SJCRH30 (cell line): ENCODE results near the gene BLVRA. TPM values are rescaled to one million over a fixed set of nuclear protein-coding genes. Genes with fewer than 3 reads are reported as not detected.
"Not testable (repeated sequence)": the region's sequence is repeated elsewhere in the genome, so short reads cannot be mapped to it uniquely, and the experiment has no call there.

ENCODE experiments used
- DNase-seq, 2 experiments: peaks; one replicate each; pipeline ENCODE4 v3.0.0-alpha.2; 2015 to 2020
- H3K27ac ChIP-seq: fragments of 250-450 bp; sonication (Bioruptor Pico); 2 replicates; pipeline ENCODE4 v1.5.1; 2020; ENCODE audit warnings: mild to moderate bottlenecking, moderate library complexity
- H3K27me3 ChIP-seq: fragments of 250-450 bp; sonication (Bioruptor Pico); 2 replicates; pipeline ENCODE4 v1.5.1; 2020; ENCODE audit warnings: mild to moderate bottlenecking, moderate library complexity
- H3K36me3 ChIP-seq: fragments of 250-450 bp; sonication (Bioruptor Pico); 2 replicates; pipeline ENCODE4 v1.5.1; 2020; ENCODE audit warnings: mild to moderate bottlenecking, moderate library complexity
- H3K4me1 ChIP-seq: fragments of 250-450 bp; sonication (Bioruptor Pico); 2 replicates; pipeline ENCODE4 v1.5.1; 2020; ENCODE audit warnings: mild to moderate bottlenecking, moderate library complexity
- H3K4me3 ChIP-seq: fragments of 250-450 bp; sonication (Bioruptor Pico); 2 replicates; pipeline ENCODE4 v1.5.1; 2020; ENCODE audit warnings: mild to moderate bottlenecking, moderate library complexity
- H3K9me3 ChIP-seq: fragments of 250-450 bp; sonication (Bioruptor Pico); replicated peaks from 2 replicates; pipeline ENCODE4 v1.5.1; 2020; ENCODE audit warnings: mild to moderate bottlenecking, moderate library complexity
- total RNA-seq: library from RNA; depleted of rRNA; stranded (reverse); fragments of >200 nt; shearing (Covaris generic); gene quantifications from 2 replicates; pipeline ENCODE4 v1.2.3, GENCODE V29; 2014

Gene BLVRA
- total RNA-seq, 1 experiment from 2014 or later, result 42.8 TPM

DNA sequence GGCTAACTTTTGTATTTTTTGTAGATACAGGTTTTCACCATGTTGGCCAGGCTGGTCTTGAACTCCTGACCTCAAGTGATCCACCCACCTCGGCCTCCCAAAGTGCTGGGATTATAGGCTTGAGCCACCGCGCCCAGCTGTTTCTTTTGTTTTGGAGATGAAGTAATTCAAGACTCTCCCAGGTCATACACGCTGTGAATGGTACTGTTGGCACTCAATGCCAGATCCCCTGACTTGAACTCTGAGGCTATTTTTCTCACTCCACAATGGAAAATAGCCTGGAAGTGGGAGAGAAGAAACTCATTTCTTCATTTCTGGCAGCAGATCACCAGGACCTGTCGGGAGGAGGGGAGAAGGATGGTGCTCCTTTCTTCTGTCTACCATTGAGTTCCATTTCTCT is 32.4 kb downstream of the BLVRA start:
- H3K4me1 ChIP-seq, result no peaks in the 10 kb centered on the region
- H3K27ac ChIP-seq, result no peak overlapping the region
- no peaks in the 10 kb centered on the region for H3K9me3 ChIP-seq
- peaks cover 13% of the 10 kb centered on the region; the same call in 1 of the 2 replicates for H3K36me3 ChIP-seq
- H3K27me3 ChIP-seq, result no peaks in the 10 kb centered on the region
- no peak overlapping the region for H3K4me3 ChIP-seq
- DNase-seq, result no peak

DNA sequence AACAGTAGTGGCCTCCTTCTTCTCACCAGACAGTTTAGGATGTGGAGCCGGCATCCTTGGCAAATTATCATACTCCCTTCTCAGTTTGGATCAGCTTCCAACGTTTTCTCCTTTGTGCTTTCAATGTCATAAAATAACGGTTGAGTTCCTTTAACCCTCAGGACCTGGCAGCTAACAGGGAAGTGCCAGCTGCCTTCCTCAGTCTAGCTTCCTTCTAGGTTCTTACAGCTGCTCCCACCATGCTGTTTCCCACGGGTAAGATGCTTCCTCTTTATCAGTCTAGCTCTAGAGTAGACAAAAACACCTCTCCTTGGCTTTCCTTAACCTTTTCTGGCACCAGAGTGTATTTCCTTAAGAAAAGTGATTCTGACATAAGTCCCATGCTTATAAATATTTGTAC is 33.2 kb downstream of the BLVRA start:
- H3K27ac ChIP-seq, result no peak overlapping the region
- H3K36me3 ChIP-seq, result peaks cover 13% of the 10 kb centered on the region; the same call in 1 of the 2 replicates
- H3K9me3 ChIP-seq, result no peaks in the 10 kb centered on the region
- H3K4me3 ChIP-seq, result no peak overlapping the region
- H3K27me3 ChIP-seq, result no peaks in the 10 kb centered on the region
- no peak for DNase-seq
- H3K4me1 ChIP-seq, result no peaks in the 10 kb centered on the region

DNA sequence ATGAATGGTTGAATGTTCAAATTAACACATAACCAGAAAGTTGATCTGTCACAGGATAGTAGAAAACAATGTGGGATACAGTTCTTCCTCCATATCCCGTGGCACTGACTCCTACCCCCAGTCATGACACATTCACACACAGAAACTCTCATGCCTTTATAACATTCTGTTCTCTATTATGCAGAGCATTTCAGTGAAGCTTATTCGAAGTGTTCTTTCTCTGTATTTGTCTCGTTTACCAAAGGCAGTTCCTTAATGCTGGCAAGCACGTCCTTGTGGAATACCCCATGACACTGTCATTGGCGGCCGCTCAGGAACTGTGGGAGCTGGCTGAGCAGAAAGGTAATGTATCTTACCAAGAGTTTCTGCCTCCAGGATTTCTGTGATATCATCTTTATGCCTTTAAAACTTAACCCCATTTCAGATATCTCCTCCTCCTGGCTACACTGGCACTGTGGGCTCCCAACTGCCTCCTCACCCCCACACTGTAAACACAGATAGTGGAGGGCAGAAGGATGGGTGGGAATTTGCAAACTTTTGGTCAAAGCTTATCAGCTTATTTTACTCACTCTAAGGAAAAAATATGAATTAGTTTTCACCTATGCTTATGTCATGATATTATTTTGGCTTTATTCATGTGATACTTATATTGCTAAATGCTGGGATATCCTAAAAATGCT is 34.1 kb downstream of the BLVRA start:
- no peak for DNase-seq
- Histone ChIP-seq H3K4me1 (no peaks in the 10 kb centered on the region), H3K27me3 (no peaks in the 10 kb centered on the region), H3K9me3 (no peaks in the 10 kb centered on the region), H3K36me3 (peaks cover 13% of the 10 kb centered on the region; the same call in 1 of the 2 replicates), H3K4me3 (no peak overlapping the region), H3K27ac (no peak overlapping the region)

DNA sequence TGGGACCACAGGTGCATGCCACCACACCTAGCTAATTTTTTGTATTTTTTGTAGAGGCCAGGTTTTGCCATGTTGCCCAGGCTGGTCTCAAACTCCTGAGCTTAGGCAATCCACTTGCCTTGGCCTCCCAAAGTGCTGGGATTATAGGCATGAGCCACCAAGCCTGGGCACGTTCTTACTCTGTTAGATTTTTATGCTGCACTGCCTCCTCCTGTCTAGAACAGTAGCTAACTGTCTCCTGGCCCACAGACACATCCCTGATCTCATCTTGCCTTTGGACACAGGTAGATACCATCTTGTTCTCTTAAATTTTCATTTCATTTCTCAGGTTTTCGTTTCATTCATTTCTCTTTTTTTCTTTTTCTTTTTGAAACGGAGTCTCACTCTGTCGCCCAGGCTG is 41.1 kb downstream of the BLVRA start:
- DNase-seq, result no peak

DNA sequence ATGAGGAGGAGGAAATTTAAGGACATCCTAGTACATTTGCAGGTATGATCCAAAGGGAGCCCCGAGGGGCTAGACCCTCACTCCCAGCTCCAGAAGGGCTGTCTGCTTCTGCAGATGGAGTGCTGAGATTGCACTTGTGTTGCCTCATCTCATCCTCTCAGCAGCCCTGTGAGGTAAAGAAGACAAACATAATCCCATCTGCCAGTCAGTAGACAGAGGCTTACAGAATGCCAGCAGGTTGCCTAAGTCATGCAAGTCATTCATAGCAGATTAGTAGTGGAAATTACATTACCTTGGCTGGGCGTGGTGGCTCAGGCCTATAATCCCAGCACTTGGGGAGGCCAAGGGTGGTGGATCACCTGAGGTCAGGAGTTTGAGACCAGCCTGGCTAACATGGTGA is 45.4 kb downstream of the BLVRA start:
- H3K27ac ChIP-seq, result no peak overlapping the region
- no peak for DNase-seq
- H3K4me3 ChIP-seq, result no peak overlapping the region
- H3K4me1 ChIP-seq, result no peaks in the 10 kb centered on the region
- H3K36me3 ChIP-seq, result peaks cover 8% of the 10 kb centered on the region; the same call in 1 of the 2 replicates
- no peaks in the 10 kb centered on the region for H3K27me3 ChIP-seq
- H3K9me3 ChIP-seq, result no peaks in the 10 kb centered on the region

More for the DNA sequence above, 41.1 kb downstream of the BLVRA start:
- no peak overlapping the region for H3K4me3 ChIP-seq
- peaks cover 8% of the 10 kb centered on the region; the same call in 1 of the 2 replicates for H3K36me3 ChIP-seq
- no peaks in the 10 kb centered on the region for H3K4me1 ChIP-seq
- no peak overlapping the region for H3K27ac ChIP-seq
- no peaks in the 10 kb centered on the region for H3K27me3 ChIP-seq
- no peaks in the 10 kb centered on the region for H3K9me3 ChIP-seq

DNA sequence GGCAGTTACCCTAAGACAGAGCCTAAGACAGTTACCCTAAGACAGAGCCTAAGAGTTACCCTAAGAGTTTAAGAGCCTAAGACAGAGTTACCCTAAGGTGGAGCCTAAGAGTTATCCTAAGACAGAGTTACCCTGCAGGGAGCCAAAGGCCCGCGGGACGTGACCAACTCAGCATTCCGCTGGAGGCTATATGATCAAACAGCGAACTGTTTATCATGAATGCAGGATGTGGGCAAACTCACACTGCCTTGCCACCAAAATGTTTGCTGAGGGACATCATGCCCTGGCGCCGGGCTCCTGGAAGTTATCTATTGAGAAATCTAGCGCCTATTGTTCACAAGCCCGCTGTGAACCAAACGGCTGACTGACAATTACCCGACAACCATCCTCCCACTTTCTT is 49.9 kb downstream of the BLVRA start:
- Histone ChIP-seq H3K27me3 (no peaks in the 10 kb centered on the region), H3K36me3 (peaks cover 4% of the 10 kb centered on the region; the same call in 1 of the 2 replicates), H3K4me1 (no peaks in the 10 kb centered on the region), H3K4me3 (no peak overlapping the region), H3K9me3 (no peaks in the 10 kb centered on the region), H3K27ac (no peak overlapping the region)
- no peak for DNase-seq

DNA sequence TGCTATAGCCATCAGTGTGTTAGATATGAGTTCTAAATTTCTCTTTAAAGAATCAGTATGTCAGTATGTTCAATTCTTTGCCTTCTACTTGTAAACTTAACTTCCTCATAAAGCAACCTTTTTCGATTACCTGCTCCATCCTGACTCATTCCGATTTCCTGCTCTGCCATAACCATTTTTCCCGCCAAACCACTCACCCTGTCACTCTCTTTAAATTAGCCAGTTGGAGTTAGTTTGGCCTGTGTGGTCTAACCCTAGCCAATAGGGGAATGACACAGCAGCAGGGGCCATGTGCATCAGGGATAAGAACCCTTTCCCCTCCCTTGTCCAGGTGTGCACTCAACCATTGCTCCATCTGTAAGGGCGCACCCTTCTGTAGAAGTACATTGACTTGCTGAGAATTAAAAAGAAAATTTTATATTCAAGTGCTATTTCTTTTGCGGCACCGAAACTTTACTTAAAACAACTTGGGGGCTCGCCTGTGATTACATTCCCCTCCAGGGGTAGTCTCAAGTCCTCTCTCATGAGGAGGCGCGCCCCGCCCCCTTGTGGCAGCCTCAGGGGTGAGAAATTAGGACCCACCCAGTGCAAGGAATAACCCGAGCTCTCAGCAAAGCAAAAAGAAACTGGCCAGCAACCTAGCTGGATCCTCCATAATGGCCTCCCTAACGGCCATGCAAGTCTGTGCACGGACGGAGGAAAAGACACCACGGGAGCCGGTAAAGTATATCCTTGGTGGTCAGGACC is 51.9 kb downstream of the BLVRA start:
- peak; percentile 51 to 59 for DNase-seq

DNA sequence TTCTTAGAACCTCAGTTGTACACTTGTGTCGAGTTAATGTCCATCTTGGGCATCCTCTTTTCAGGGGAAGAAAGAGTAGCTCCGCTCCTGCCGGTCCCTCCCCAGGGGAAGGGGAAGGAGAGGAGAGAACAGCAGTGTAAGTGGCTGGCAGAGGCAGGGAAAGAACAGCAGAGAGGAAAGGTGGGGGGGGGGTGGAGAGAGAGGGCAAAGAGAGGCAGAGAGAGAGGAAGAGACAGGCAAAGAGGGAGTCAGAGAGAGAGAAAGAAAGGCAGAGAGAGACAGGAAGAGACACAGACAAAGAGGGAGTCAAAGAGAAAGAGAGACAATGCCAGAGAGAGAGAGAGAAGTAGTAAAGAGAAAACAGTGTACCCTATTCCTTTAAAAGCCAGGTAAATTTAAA is 56.9 kb downstream of the BLVRA start:
- Histone ChIP-seq H3K4me1 (no peaks in the 10 kb centered on the region), H3K4me3 (no peak overlapping the region), H3K27ac (no peak overlapping the region), H3K9me3 (no peaks in the 10 kb centered on the region), H3K36me3 (no peaks in the 10 kb centered on the region), H3K27me3 (no peaks in the 10 kb centered on the region)
- DNase-seq, result no peak

More for the DNA sequence above, 51.9 kb downstream of the BLVRA start:
- H3K36me3 ChIP-seq, H3K27me3 ChIP-seq, H3K27ac ChIP-seq, H3K4me1 ChIP-seq, H3K9me3 ChIP-seq, H3K4me3 ChIP-seq: not testable (repeated sequence)

DNA sequence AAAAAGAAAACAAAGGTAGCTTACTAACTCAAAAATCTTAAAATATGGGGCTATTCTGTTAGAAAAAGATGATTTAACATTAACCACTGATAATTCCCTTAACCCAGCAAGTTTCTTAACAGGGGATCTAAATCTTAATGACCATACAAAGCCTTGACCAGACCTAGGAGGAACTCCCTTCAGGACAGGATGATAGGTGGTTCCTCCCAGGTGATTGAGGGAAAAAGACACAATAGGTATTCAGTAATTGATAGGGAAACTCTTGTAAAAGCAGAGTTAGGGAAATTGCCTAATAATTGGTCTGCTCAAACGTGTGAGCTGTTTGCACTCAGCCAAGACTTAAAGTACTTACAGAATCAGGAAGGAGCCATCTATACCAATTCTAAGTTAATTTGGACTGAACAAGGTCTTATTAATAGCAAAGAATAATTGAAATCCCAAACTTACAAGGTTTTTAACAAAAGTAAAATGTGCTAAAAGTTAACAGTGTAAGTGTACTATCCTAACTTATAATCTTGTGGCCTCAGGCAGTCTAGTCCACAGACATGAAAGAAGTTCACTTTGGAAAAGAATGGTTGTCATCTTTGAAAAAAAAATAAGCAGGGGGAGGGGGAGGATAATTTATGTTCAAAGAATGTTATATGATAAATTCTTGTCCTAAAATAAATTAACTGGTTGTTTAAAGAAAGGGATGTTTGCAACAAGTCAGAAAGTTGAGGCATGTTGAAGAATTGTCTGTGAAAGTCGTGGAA is 57.7 kb downstream of the BLVRA start:
- H3K27ac ChIP-seq, H3K4me3 ChIP-seq, DNase-seq, H3K9me3 ChIP-seq, H3K36me3 ChIP-seq, H3K4me1 ChIP-seq, H3K27me3 ChIP-seq: not testable (repeated sequence)

DNA sequence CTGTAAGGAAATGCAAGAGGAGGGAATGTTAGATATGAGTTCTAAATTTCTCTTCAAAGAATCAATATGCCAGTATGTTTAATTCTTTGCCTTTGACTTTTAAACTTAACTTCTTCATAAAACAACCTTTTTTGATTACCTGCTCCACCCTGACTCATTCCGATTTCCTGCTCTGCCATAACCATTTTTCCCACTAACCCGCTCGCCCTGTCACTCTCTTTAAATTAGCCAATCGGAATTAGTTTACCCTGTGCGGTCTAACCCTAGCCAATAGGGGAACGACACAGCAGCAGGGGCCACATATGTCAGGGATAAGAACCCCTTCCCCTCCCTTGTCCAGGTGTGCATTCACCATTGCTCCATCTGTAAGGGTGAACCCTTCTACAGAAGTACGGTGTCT is 64.9 kb downstream of the BLVRA start:
- not testable (repeated sequence) for H3K27ac ChIP-seq, H3K27me3 ChIP-seq, DNase-seq, H3K4me1 ChIP-seq, H3K36me3 ChIP-seq, H3K4me3 ChIP-seq, H3K9me3 ChIP-seq

DNA sequence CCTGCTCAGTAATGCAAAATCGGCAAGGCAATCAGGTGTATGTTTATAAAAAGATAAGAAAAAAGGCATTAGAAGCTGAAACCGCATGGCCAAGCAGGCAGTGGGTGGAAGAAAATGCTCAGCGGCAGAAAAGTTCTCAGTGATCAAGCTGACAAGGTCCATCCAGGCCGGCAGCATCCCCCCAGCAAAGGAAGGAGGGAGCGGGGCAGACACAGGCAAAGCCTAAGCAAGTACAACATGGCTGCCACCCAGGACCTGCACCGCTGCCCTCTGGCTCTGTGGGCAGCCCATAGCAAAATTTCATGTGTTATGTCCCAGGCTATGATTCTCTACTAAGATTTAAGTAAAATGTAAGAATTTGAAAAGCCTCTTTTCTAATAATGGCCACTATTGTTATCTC is 65.5 kb downstream of the BLVRA start:
- H3K36me3 ChIP-seq, result no peaks in the 10 kb centered on the region
- H3K4me3 ChIP-seq, result no peak overlapping the region
- H3K9me3 ChIP-seq, result no peaks in the 10 kb centered on the region; the same call in 1 of the 2 replicates
- DNase-seq, result no peak
- H3K27ac ChIP-seq, result no peak overlapping the region
- H3K27me3 ChIP-seq, result peaks cover 5% of the 10 kb centered on the region; the same call in 1 of the 2 replicates
- H3K4me1 ChIP-seq, result no peaks in the 10 kb centered on the region

DNA sequence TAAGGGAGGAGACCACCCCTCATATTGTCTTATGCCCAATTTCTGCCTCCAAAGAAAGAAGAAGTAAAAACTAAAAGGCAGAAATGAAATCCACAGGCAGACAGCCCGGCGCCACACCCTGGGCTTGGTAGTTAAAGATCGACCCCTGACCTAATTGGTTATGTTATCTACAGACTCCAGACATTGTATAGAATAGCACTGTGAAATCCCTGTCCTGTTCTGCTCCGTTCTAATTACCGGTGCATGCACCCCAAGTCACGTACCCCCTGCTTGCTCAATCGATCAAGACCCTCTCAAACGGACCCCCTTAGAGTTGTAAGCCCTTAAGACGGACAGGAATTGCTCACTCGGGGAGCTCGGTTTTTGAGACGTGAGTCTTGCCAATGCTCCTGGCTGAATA is 66.0 kb downstream of the BLVRA start:
- not testable (repeated sequence) for H3K9me3 ChIP-seq, H3K36me3 ChIP-seq, H3K4me3 ChIP-seq, H3K4me1 ChIP-seq, H3K27ac ChIP-seq, H3K27me3 ChIP-seq, DNase-seq

DNA sequence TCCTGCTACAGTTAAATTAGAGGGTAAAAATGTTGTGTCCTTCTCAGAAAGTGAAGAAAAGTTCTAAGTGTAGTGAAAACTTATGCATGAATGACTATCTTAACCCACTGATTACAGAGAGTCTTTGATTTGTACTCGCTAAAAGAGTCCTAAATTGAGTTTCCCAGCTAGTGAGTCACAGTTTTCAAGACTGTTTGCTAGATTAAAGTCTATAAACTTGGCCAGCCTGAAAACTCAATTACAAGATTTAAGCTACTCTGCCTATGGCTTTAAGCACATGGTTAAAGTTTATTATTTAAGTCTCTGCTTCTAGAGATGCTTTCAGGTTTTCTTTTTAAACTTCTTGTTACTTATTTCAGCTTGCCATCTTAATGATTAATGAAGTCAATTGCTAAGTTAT is 66.5 kb downstream of the BLVRA start:
- no peaks in the 10 kb centered on the region for H3K36me3 ChIP-seq
- H3K4me3 ChIP-seq, result no peak overlapping the region
- H3K27me3 ChIP-seq, result peaks cover 5% of the 10 kb centered on the region; the same call in 1 of the 2 replicates
- DNase-seq, result no peak
- H3K27ac ChIP-seq, result no peak overlapping the region
- H3K9me3 ChIP-seq, result no peaks in the 10 kb centered on the region; the same call in 1 of the 2 replicates
- no peaks in the 10 kb centered on the region for H3K4me1 ChIP-seq

DNA sequence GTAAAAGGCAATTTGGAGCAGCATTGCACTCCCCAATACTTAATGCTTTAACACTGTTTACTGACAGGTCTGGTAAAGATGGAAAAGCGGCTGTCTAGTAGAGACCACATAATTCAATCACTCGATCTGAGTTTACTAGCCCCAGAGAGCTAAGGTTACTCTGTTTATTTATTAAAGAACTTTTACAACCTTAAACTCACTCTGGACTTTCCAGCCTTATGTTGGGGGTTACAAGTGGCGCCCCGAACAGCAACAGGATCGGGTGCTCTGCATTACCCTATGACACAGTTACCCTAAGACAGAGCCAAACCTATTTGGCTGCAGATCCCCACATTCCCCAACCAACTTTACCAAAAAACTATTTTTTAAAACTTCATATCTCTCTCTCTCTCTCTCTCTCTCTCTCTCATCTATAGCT is 66.9 kb downstream of the BLVRA start:
- Histone ChIP-seq H3K27me3 (peaks cover 5% of the 10 kb centered on the region; the same call in 1 of the 2 replicates), H3K9me3 (no peaks in the 10 kb centered on the region; the same call in 1 of the 2 replicates), H3K27ac (no peak overlapping the region), H3K36me3 (no peaks in the 10 kb centered on the region), H3K4me3 (no peak overlapping the region), H3K4me1 (no peaks in the 10 kb centered on the region)
- no peak for DNase-seq

DNA sequence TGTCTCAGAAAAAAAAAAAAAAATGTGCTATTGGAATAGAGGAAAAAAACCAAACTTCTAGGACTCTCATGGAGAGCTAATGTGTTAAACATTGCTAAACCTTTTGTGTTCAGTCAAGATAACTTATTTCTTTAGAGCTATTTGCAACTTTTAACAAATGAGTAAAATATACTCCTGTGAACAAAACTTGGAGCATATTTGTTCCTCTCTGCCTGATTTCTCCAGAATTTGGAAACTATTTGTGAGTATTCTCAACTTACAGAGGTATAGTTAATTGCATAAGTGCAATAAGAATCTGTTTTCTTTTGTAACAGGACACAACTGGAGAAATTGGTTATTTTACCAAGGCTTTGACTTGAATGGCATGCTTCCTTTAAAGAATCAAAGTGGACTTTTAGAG is 72.4 kb downstream of the BLVRA start:
- not testable (repeated sequence) for H3K27me3 ChIP-seq, DNase-seq

More for the DNA sequence above, 72.4 kb downstream of the BLVRA start:
- H3K27ac ChIP-seq, H3K9me3 ChIP-seq, H3K4me3 ChIP-seq, H3K4me1 ChIP-seq, H3K36me3 ChIP-seq: not testable (repeated sequence)
